ENCODE data around the gene DHRS13. TPM values are rescaled to one million over a fixed set of nuclear protein-coding genes. Genes with fewer than 3 reads are reported as not detected.

The DHRS13 gene
- total RNA-seq, 4 donors from 2014 or later: 0.26 to 17.4 (median 13.6) TPM

- H3K4me1 ChIP-seq: no peaks in the 10 kb centered on the region
- no peak for TF ChIP-seq POLR2A (IDR thresholded peaks at IDR 0.05)
- TF ChIP-seq, protein P1, sequence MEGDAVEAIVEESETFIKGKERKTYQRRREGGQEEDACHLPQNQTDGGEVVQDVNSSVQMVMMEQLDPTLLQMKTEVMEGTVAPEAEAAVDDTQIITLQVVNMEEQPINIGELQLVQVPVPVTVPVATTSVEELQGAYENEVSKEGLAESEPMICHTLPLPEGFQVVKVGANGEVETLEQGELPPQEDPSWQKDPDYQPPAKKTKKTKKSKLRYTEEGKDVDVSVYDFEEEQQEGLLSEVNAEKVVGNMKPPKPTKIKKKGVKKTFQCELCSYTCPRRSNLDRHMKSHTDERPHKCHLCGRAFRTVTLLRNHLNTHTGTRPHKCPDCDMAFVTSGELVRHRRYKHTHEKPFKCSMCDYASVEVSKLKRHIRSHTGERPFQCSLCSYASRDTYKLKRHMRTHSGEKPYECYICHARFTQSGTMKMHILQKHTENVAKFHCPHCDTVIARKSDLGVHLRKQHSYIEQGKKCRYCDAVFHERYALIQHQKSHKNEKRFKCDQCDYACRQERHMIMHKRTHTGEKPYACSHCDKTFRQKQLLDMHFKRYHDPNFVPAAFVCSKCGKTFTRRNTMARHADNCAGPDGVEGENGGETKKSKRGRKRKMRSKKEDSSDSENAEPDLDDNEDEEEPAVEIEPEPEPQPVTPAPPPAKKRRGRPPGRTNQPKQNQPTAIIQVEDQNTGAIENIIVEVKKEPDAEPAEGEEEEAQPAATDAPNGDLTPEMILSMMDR (IDR thresholded peaks at IDR 0.05): no peak
- no peaks in the 10 kb centered on the region for H3K36me3 ChIP-seq
- DNase-seq: no peak
- no peak overlapping the region for H3K4me3 ChIP-seq
- intact Hi-C loops (cut with DNase I; ENCODE audit: low total_unique reads): no loop called here
- H3K9me3 ChIP-seq: no peaks in the 10 kb centered on the region
- peak overlapping the region in 1 of 2 donors; percentile 35 for H3K27ac ChIP-seq
- no peaks in the 10 kb centered on the region for H3K27me3 ChIP-seq
These were observed 23.9 kb upstream of the DHRS13 start for GRCh38 chr17:28926786-28927185.

GRCh38 chr17:28926366-28926765 is 23.5 kb upstream of the DHRS13 start:
- no peaks in the 10 kb centered on the region for H3K27me3 ChIP-seq
- no peaks in the 10 kb centered on the region for H3K36me3 ChIP-seq
- H3K4me3 ChIP-seq: no peak overlapping the region
- intact Hi-C loops (cut with DNase I; ENCODE audit: low total_unique reads): no loop called here
- H3K27ac ChIP-seq: peak overlapping the region in 1 of 2 donors; percentile 35
- no peak for DNase-seq
- TF ChIP-seq POLR2A (IDR thresholded peaks at IDR 0.05): no peak
- TF ChIP-seq, protein P1 (IDR thresholded peaks at IDR 0.05): no peak
- H3K9me3 ChIP-seq: no peaks in the 10 kb centered on the region
- no peaks in the 10 kb centered on the region for H3K4me1 ChIP-seq

DNA sequence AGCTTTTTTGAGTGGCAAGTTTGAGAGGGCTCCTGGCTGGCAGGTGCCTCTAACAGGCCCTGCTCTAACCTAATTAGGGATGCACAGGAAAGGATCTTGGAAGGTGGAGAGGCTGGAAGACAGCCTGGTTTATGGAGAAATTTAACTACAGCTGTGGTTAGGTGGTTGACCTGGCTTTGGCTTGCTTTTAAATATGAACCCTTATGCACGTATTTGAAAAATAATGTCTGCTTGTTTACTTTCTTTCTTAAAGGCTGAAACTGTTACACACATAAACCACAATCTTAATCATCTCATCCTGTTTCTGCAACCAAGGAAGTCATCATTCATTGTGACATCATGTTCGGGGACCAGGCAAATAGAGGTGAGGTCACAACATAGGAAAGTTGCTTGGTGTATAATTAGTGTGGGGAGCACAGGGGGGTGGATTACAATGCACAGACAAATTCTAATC is 23.1 kb upstream of the DHRS13 start:
- TF ChIP-seq POLR2A (IDR thresholded peaks at IDR 0.05): no peak
- TF ChIP-seq, protein P1 (IDR thresholded peaks at IDR 0.05): no peak
- Histone ChIP-seq H3K4me3 (no peak overlapping the region), H3K27ac (peak overlapping the region; percentile 16 to 39), H3K27me3 (no peaks in the 10 kb centered on the region), H3K9me3 (no peaks in the 10 kb centered on the region), H3K36me3 (no peaks in the 10 kb centered on the region), H3K4me1 (no peaks in the 10 kb centered on the region)
- intact Hi-C loops (cut with DNase I; ENCODE audit: low total_unique reads): no loop called here
- no peak for DNase-seq

- no peaks in the 10 kb centered on the region for H3K36me3 ChIP-seq
- no peak overlapping the region for H3K27ac ChIP-seq
- H3K9me3 ChIP-seq: no peaks in the 10 kb centered on the region
- no peak overlapping the region for H3K4me3 ChIP-seq
- no peaks in the 10 kb centered on the region for H3K4me1 ChIP-seq
- H3K27me3 ChIP-seq: no peaks in the 10 kb centered on the region
- intact Hi-C loops (cut with DNase I; ENCODE audit: low total_unique reads): no loop called here
- no peak for TF ChIP-seq POLR2A (IDR thresholded peaks at IDR 0.05)
- TF ChIP-seq, protein P1 (IDR thresholded peaks at IDR 0.05): no peak
- no peak for DNase-seq
These were observed 17.3 kb upstream of the DHRS13 start for GRCh38 chr17:28920201-28920600.

DNA sequence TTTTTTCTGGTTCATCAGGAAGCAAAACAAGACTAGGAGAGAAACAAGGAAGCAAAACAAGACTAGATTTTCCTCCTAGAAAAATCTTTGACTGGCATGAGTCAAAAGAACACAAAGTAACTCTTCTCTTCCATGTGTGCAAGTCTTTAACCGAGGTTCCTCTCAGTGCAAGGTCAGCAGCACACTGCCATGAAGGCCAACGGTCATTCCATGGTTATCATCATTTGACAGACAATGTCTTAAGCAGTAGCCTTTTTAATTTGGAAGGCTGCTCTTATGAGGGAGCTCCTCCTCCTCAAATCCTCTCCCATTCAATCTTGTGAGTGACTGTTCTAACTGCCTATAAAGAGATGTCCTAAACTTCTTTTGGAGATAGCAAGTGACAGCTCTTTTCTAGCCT is 15.4 kb upstream of the DHRS13 start:
- Histone ChIP-seq H3K4me1 (no peaks in the 10 kb centered on the region), H3K36me3 (no peaks in the 10 kb centered on the region), H3K9me3 (no peaks in the 10 kb centered on the region), H3K4me3 (no peak overlapping the region), H3K27me3 (no peaks in the 10 kb centered on the region), H3K27ac (no peak overlapping the region)
- intact Hi-C loops (cut with DNase I; ENCODE audit: low total_unique reads): no loop called here
- DNase-seq: no peak
- TF ChIP-seq, protein P1 (IDR thresholded peaks at IDR 0.05): no peak
- TF ChIP-seq POLR2A (IDR thresholded peaks at IDR 0.05): no peak
